Dermis microvascular lymphatic vessel endothelial cell (primary cell): Measurements from ENCODE around the gene C11orf91. TPM values are rescaled to one million over a fixed set of nuclear protein-coding genes. Genes with fewer than 3 reads are reported as not detected.
"Not testable (repeated sequence)": the region's sequence is repeated elsewhere in the genome, so short reads cannot be mapped to it uniquely, and the experiment has no call there.

Experiments used
- DNase-seq, 2 donors: peaks; one replicate each; pipeline versions ENCODE4 v3.0.0 to v3.0.0-alpha.2; 2010; ENCODE audit warnings: low read depth in 2 of 2
- total RNA-seq: library from RNA; depleted of rRNA; stranded (reverse); fragments of >200 nt; gene quantifications from 2 replicates; pipeline ENCODE4 v1.2.1, GENCODE V29; 2014

C11orf91 gene
- total RNA-seq, 1 donor from 2014 or later = not detected

GRCh38 chr11:33670250-33671011 lies 30.2 kb downstream of the C11orf91 start:
- DNase-seq = peak in 1 of 2 donors; percentile 21

GRCh38 chr11:33669598-33670249 lies 30.9 kb downstream of the C11orf91 start:
- no peak for DNase-seq

GRCh38 chr11:33668951-33669596 lies 31.6 kb downstream of the C11orf91 start:
- DNase-seq = no peak

GRCh38 chr11:33668468-33668825 lies 32.2 kb downstream of the C11orf91 start:
- DNase-seq = no peak

- no peak for DNase-seq
Observed at GRCh38 chr11:33667819-33668467, 32.7 kb downstream of the C11orf91 start.

- no peak for DNase-seq
Observed at GRCh38 chr11:33665350-33666106, 35.1 kb downstream of the C11orf91 start.

GRCh38 chr11:33664827-33665226 lies 35.8 kb downstream of the C11orf91 start:
- DNase-seq = no peak

GRCh38 chr11:33664166-33664565 lies 36.5 kb downstream of the C11orf91 start:
- DNase-seq = no peak

GRCh38 chr11:33663121-33663520 lies 37.5 kb downstream of the C11orf91 start:
- DNase-seq = no peak

- not testable (repeated sequence) for DNase-seq
Observed at GRCh38 chr11:33661526-33661925, 39.1 kb downstream of the C11orf91 start.

GRCh38 chr11:33660962-33661361 lies 39.7 kb downstream of the C11orf91 start:
- no peak for DNase-seq

GRCh38 chr11:33659370-33660139 lies 41.1 kb downstream of the C11orf91 start:
- DNase-seq = no peak

GRCh38 chr11:33658195-33658900 lies 42.3 kb downstream of the C11orf91 start:
- DNase-seq = no peak

GRCh38 chr11:33657757-33658156 lies 42.9 kb downstream of the C11orf91 start:
- DNase-seq = no peak

GRCh38 chr11:33656768-33657167 lies 43.9 kb downstream of the C11orf91 start:
- DNase-seq = no peak

GRCh38 chr11:33655842-33656600 lies 44.6 kb downstream of the C11orf91 start:
- no peak for DNase-seq

- DNase-seq = no peak
Observed at GRCh38 chr11:33654594-33654993, 46.0 kb downstream of the C11orf91 start.

- no peak for DNase-seq
Observed at GRCh38 chr11:33652930-33653329, 47.7 kb downstream of the C11orf91 start.

GRCh38 chr11:33652431-33652830 lies 48.2 kb downstream of the C11orf91 start:
- DNase-seq = no peak
